Measurements from ENCODE around the gene SH3YL1.

The SH3YL1 gene

DNA sequence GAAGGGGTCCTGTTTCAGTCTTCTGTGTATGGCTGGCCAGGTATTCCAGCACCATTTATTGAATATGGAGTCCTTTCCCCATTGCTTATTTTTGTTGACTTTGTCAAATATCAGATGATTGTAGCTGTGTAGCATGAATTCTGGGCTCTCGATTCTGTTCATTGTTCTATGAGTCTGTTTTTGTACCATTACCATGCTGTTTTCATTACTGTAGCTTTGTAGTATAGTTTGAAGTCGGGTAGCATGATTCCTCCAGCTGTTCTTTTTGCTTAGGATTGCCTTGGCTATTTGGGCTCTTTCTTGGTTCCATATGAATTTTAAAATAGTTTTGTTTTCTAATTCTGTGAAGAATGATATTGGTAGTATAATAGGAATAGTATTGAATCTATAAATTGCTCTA lies 6.0 kb downstream of the SH3YL1 start:
- Histone ChIP-seq H3K4me3 (no peak overlapping the region), H3K27ac (no peak overlapping the region)
- DNase-seq (ENCODE audit: low spot score) = no peak
- no peak for TF ChIP-seq CTCF (IDR thresholded peaks at IDR 0.05)

GRCh38 chr2:257429-257828 lies 6.4 kb downstream of the SH3YL1 start:
- Histone ChIP-seq H3K4me3 (no peak overlapping the region), H3K27ac (no peak overlapping the region)
- no peak for DNase-seq (ENCODE audit: low spot score)
- TF ChIP-seq CTCF (IDR thresholded peaks at IDR 0.05) = no peak

DNA sequence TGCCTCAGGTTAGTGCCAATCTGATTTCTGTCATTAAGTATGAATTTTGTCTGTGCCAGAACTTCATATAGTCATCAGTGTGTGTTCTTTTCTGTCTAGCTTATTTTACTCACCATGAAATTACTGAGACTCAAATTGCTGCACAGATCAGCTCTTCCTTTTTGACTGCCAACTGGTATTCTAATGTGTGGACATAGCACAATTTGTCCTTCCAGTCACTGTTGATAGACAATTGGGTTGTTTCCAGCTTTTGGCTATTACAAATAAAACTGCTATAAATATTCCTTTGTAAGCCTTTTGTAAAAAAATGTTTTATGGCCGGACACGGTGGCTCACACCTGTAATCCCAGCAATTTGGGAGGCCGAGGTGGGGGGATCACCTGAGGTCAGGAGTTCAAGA lies 7.7 kb downstream of the SH3YL1 start:
- Histone ChIP-seq H3K4me3 (no peak overlapping the region), H3K27ac (no peak overlapping the region)
- TF ChIP-seq CTCF (IDR thresholded peaks at IDR 0.05) = no peak
- no peak for DNase-seq (ENCODE audit: low spot score)

- Histone ChIP-seq H3K4me3 (no peak overlapping the region), H3K27ac (no peak overlapping the region)
- TF ChIP-seq CTCF (IDR thresholded peaks at IDR 0.05) = no peak
- no peak for DNase-seq (ENCODE audit: low spot score)
Measured at GRCh38 chr2:255195-255594, 8.6 kb downstream of the SH3YL1 start.

DNA sequence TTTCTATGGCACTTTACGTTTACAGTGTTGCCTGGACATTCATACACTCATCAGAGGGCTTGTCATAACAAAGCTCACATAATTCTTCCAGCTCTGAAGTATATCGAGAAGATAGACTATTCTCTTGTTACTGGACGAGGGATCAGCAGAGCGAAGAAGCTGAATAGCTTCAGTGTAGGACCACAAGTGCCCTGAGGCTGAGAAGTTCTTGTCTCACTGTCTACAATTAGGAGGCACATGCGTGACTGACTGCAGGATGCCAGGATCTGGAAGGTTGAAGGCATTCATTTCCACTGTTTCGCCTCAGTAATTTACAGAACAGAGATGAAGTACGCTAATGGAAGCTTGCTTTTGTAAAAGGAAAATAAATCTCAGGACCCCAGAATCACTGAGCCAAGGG lies 9.6 kb downstream of the SH3YL1 start:
- no peak overlapping the region for H3K27ac ChIP-seq
- H3K4me3 ChIP-seq = no peak overlapping the region
- TF ChIP-seq CTCF (IDR thresholded peaks at IDR 0.05) = no peak
- DNase-seq (ENCODE audit: low spot score) = no peak

- TF ChIP-seq CTCF (IDR thresholded peaks at IDR 0.05) = no peak
- no peak for DNase-seq (ENCODE audit: low spot score)
- H3K4me3 ChIP-seq = no peak overlapping the region
- H3K27ac ChIP-seq = no peak overlapping the region
Measured at GRCh38 chr2:253202-253638, 10.6 kb downstream of the SH3YL1 start.

GRCh38 chr2:252001-252602 lies 11.7 kb downstream of the SH3YL1 start:
- no peak for TF ChIP-seq CTCF (IDR thresholded peaks at IDR 0.05)
- Histone ChIP-seq H3K27ac (no peak overlapping the region), H3K4me3 (no peak overlapping the region)
- no peak for DNase-seq (ENCODE audit: low spot score)
